GM10847 (cell line): Measurements from ENCODE around the gene PSD4.

Experiments used
- POLR2A ChIP-seq: IDR thresholded peaks from 2 replicates; pipeline ENCODE4 v1.6.1; 2011; ENCODE audit not compliant: insufficient read length; ENCODE audit errors: extremely low read depth

Gene PSD4

GRCh38 chr2:113158884-113159553 is 14.8 kb upstream of the PSD4 start:
- TF ChIP-seq POLR2A: no peak

- no peak for TF ChIP-seq POLR2A
These were observed 13.5 kb upstream of the PSD4 start for GRCh38 chr2:113160248-113160647.

- no peak for TF ChIP-seq POLR2A
These were observed 12.8 kb upstream of the PSD4 start for GRCh38 chr2:113160962-113161361.

GRCh38 chr2:113162173-113162572 is 11.6 kb upstream of the PSD4 start:
- TF ChIP-seq POLR2A: no peak

GRCh38 chr2:113162869-113163268 is 10.9 kb upstream of the PSD4 start:
- TF ChIP-seq POLR2A: no peak

- TF ChIP-seq POLR2A: no peak
These were observed 9.4 kb upstream of the PSD4 start for GRCh38 chr2:113164215-113164929.

GRCh38 chr2:113164930-113165585 is 8.7 kb upstream of the PSD4 start:
- no peak for TF ChIP-seq POLR2A

- no peak for TF ChIP-seq POLR2A
These were observed 7.6 kb upstream of the PSD4 start for GRCh38 chr2:113166187-113166645.

GRCh38 chr2:113167115-113167932 is 6.4 kb upstream of the PSD4 start:
- TF ChIP-seq POLR2A: no peak

GRCh38 chr2:113167962-113168340 is 5.8 kb upstream of the PSD4 start:
- TF ChIP-seq POLR2A: no peak

GRCh38 chr2:113169002-113169530 is 4.7 kb upstream of the PSD4 start:
- TF ChIP-seq POLR2A: no peak

- TF ChIP-seq POLR2A: no peak
These were observed 4.2 kb upstream of the PSD4 start for GRCh38 chr2:113169586-113169985.

GRCh38 chr2:113171334-113172075 is 2.3 kb upstream of the PSD4 start:
- no peak for TF ChIP-seq POLR2A
